Subcutaneous abdominal adipose tissue (tissue), 5 donors: ENCODE results near the gene CACNA1H.

Experiments
- H3K27ac ChIP-seq: one replicate; pipeline ENCODE4 v1.7.0; 2013; ENCODE audit warnings: low read depth, mild to moderate bottlenecking, inconsistent platforms, low read length, moderate library complexity
- H3K27me3 ChIP-seq, 5 donors: one replicate each; pipeline ENCODE4 v1.7.0; 2013; ENCODE audit warnings: low read length in 5 of 5, inconsistent platforms in 1 of 5; ENCODE audit not compliant: control insufficient read depth in 5 of 5, insufficient read depth in 4 of 5
- H3K36me3 ChIP-seq, 5 donors: one replicate each; pipeline ENCODE4 v1.7.0; 2013; ENCODE audit warnings: low read length in 5 of 5; ENCODE audit not compliant: control insufficient read depth in 5 of 5, insufficient read depth in 5 of 5
- H3K4me1 ChIP-seq, 5 donors: one replicate each; pipeline ENCODE4 v1.7.0; 2013; ENCODE audit warnings: low read length in 5 of 5, mild to moderate bottlenecking in 3 of 5, moderate library complexity in 1 of 5; ENCODE audit not compliant: control insufficient read depth in 5 of 5, insufficient read depth in 5 of 5
- H3K4me3 ChIP-seq, 5 donors: one replicate each; pipeline ENCODE4 v1.7.0; 2013; ENCODE audit warnings: low read length in 5 of 5, low read depth in 1 of 5
- H3K9ac ChIP-seq, 5 donors: one replicate each; pipeline ENCODE4 v1.7.0; 2013; ENCODE audit warnings: low read length in 5 of 5, mild to moderate bottlenecking in 4 of 5, moderate library complexity in 3 of 5
- H3K9me3 ChIP-seq, 5 donors: one replicate each; pipeline ENCODE4 v1.7.0; 2013; ENCODE audit warnings: low read length in 5 of 5; ENCODE audit not compliant: control insufficient read depth in 5 of 5
- donor health status: healthy.
- donor health status: healthy.
- donor health status: healthy.
- donor health status: healthy.
- donor health status: healthy.

The CACNA1H gene

GRCh38 chr16:1208239-1208830 lies 55.4 kb downstream of the CACNA1H start:
- no peak overlapping the region for H3K27ac ChIP-seq
- no peaks in the 10 kb centered on the region for H3K36me3 ChIP-seq
- no peak overlapping the region for H3K4me3 ChIP-seq
- H3K9me3 ChIP-seq, result no peaks in the 10 kb centered on the region
- H3K27me3 ChIP-seq, result peaks cover 0 to 9% (median 4%) of the 10 kb centered on the region in 5 donors
- no peak overlapping the region for H3K9ac ChIP-seq
- H3K4me1 ChIP-seq, result no peaks in the 10 kb centered on the region

DNA sequence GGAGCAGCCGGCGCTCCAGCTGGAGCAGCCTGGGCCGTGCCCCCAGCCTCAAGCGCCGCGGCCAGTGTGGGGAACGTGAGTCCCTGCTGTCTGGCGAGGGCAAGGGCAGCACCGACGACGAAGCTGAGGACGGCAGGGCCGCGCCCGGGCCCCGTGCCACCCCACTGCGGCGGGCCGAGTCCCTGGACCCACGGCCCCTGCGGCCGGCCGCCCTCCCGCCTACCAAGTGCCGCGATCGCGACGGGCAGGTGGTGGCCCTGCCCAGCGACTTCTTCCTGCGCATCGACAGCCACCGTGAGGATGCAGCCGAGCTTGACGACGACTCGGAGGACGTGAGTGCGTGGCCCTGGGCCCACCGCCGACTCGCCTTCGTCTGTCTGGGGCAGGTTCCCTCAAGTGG lies 56.2 kb downstream of the CACNA1H start:
- Histone ChIP-seq H3K9me3 (no peaks in the 10 kb centered on the region), H3K36me3 (no peaks in the 10 kb centered on the region), H3K4me1 (no peaks in the 10 kb centered on the region), H3K9ac (no peak overlapping the region), H3K27ac (no peak overlapping the region), H3K4me3 (no peak overlapping the region), H3K27me3 (peaks cover 0 to 9% (median 4%) of the 10 kb centered on the region in 5 donors)

DNA sequence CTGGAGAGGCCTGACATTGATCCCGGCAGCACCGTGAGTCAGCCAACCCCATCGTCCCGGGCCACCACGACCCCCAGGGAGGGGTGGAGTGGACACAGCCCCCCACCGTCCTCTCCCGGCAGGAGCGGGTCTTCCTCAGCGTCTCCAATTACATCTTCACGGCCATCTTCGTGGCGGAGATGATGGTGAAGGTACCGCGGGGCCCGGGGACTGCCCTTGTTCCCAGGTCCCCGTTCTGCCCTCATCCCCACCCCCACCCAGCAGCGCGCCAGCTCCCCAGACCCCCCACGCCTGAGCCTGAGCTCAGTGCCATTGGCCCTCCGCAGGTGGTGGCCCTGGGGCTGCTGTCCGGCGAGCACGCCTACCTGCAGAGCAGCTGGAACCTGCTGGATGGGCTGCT lies 57.6 kb downstream of the CACNA1H start:
- peaks cover 2 to 10% (median 4%) of the 10 kb centered on the region in 5 donors for H3K27me3 ChIP-seq
- H3K4me1 ChIP-seq, result no peaks in the 10 kb centered on the region
- H3K27ac ChIP-seq, result no peak overlapping the region
- no peak overlapping the region for H3K4me3 ChIP-seq
- H3K9ac ChIP-seq, result no peak overlapping the region
- no peaks in the 10 kb centered on the region for H3K9me3 ChIP-seq
- H3K36me3 ChIP-seq, result no peaks in the 10 kb centered on the region

GRCh38 chr16:1211451-1212268 lies 58.8 kb downstream of the CACNA1H start:
- H3K9ac ChIP-seq, result no peak overlapping the region
- no peaks in the 10 kb centered on the region for H3K4me1 ChIP-seq
- H3K27me3 ChIP-seq, result peaks cover 2 to 9% (median 4%) of the 10 kb centered on the region in 5 donors
- H3K36me3 ChIP-seq, result no peaks in the 10 kb centered on the region
- no peaks in the 10 kb centered on the region for H3K9me3 ChIP-seq
- H3K27ac ChIP-seq, result no peak overlapping the region
- no peak overlapping the region for H3K4me3 ChIP-seq

DNA sequence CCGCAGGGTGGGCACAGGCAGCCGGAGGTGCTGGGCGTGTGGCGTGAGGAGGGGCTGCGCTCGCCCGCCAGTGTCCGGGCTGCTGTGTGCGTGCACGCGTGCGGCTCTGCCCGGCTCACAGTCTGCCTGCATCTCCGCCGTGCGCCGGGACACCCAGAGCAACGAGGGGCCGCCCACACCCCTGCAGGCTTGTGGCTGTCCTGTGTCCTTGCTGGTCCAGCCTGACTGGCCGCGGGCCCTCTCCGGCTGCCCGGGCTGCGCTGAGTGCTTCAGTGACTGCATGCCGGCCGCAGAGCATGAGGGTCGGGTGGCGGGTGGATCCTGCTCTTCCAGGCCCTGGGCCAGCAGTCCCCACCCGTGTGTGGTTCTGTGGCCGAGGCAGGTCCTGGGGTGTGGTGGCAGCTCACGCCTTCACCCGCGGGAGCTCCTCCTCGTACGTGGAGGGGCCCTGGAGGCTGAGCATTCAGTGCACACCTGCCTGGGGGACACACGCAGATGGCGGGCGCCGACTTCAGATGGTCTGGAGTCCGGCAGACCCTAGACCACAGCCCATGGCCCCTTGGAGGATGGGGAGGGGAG lies 59.8 kb downstream of the CACNA1H start:
- H3K27ac ChIP-seq, result no peak overlapping the region
- H3K27me3 ChIP-seq, result peaks cover 1 to 10% (median 3%) of the 10 kb centered on the region in 5 donors

DNA sequence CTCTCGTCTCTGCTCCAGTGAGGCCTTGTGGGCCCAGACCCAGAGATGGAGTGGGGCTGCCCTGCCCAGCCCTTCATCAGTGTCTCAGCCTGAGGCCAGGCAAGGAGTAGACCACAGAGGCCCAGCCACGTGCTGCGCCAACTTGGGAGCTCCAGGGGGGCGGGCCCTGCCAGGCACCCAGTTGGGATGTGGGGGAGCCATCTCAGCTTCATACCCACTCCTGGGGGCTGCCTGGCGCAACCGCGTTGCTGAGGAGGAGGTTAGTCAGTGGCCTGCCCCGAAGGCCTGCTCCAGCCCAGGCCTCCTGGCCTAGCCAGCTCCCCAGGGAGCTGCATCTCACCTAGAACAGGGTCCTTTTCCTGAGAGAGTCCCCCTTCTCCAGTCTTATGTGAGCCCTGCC lies 60.3 kb downstream of the CACNA1H start:
- Histone ChIP-seq H3K9ac (no peak overlapping the region), H3K4me1 (no peaks in the 10 kb centered on the region), H3K36me3 (no peaks in the 10 kb centered on the region), H3K27ac (no peak overlapping the region), H3K4me3 (no peak overlapping the region), H3K9me3 (no peaks in the 10 kb centered on the region), H3K27me3 (peaks cover 0 to 12% (median 2%) of the 10 kb centered on the region in 5 donors)

More for the DNA sequence above, 59.8 kb downstream of the CACNA1H start:
- no peak overlapping the region for H3K9ac ChIP-seq
- H3K9me3 ChIP-seq, result no peaks in the 10 kb centered on the region
- H3K4me1 ChIP-seq, result no peaks in the 10 kb centered on the region
- no peaks in the 10 kb centered on the region for H3K36me3 ChIP-seq
- no peak overlapping the region for H3K4me3 ChIP-seq

DNA sequence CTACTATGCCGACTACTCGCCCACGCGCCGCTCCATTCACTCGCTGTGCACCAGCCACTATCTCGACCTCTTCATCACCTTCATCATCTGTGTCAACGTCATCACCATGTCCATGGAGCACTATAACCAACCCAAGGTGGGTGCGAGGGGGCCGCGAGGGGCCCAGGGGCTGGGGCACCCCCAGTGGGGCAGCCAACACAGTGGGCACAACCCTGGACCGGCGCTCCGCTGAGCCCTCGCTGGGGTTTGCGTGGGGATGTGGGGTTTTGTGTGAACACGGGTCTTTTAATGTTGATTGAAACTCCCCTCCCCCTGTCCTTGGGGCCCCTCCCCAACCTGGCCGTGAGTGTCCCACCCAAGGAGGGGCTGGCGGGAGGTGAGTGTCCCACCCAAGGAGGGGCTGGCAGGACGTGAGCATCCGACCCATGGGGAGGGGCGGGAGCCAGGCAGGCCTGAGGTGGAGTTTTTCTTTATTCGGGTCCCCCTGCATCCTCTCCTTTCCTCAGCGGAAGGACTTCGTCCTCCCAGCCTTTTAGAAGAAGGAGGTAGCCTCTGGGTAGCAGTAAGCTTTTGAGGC lies 61.0 kb downstream of the CACNA1H start:
- Histone ChIP-seq H3K36me3 (no peaks in the 10 kb centered on the region), H3K9ac (no peak overlapping the region), H3K4me1 (no peaks in the 10 kb centered on the region)

DNA sequence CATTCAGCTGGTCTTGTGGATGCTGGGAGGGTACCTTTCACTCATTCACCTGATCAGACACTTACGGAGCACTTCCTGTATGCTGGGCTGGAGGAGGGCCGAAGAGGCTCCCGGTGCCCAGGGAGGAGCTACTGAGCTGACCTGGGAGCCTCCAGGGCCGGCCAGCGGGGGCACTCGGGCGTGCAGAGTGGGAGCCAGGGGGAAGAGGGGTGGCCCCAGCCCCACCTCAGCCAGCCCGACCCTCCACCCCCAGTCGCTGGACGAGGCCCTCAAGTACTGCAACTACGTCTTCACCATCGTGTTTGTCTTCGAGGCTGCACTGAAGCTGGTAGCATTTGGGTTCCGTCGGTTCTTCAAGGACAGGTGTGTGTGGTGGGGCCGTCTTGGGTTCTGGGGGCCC lies 61.8 kb downstream of the CACNA1H start:
- Histone ChIP-seq H3K36me3 (no peaks in the 10 kb centered on the region), H3K27me3 (peaks cover 0 to 13% (median 2%) of the 10 kb centered on the region in 5 donors), H3K9ac (no peak overlapping the region), H3K9me3 (no peaks in the 10 kb centered on the region), H3K4me1 (no peaks in the 10 kb centered on the region), H3K4me3 (no peak overlapping the region), H3K27ac (no peak overlapping the region)

More for the DNA sequence above, 61.0 kb downstream of the CACNA1H start:
- Histone ChIP-seq H3K27me3 (peaks cover 0 to 13% (median 2%) of the 10 kb centered on the region in 5 donors), H3K9me3 (no peaks in the 10 kb centered on the region), H3K27ac (no peak overlapping the region), H3K4me3 (no peak overlapping the region)

DNA sequence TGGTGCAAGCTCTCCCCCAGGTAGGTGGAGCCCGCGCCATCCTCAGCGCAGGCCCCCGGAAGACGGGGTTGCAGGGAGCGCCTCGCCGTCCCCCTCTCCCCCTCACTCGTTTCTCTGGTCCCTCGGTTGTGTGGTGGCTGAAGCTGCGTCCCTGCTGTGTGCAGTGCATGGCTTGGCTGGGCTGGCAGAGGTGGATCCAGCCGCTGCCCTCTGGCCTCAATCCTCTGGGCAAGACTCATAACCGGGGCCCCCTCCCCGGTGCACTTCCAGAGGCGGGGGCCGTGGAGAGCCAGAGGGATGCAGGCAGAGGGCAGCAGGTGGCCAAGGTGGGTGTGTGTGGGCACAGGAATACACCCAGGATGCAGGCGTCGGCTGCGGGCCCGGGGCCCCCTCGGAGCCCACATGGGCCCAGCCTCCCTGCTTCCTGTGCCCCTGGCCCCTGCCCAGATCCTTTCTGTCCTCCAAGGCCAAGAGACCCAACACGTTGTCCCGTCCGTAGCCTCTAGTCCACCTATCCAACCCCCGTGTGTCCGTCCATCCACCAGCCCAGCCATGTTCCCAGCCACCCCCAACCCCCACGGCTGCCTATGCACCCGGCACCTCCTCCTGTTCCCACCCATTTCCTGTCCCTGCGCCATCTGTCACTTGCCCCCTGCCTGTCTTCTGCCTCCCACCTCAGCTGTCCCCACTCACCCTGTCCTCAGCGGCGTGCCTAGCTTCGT lies 62.8 kb downstream of the CACNA1H start:
- Histone ChIP-seq H3K4me1 (no peaks in the 10 kb centered on the region), H3K36me3 (no peaks in the 10 kb centered on the region), H3K27ac (no peak overlapping the region), H3K9ac (no peak overlapping the region), H3K4me3 (no peak overlapping the region), H3K9me3 (no peaks in the 10 kb centered on the region), H3K27me3 (peaks cover 0 to 13% (median 2%) of the 10 kb centered on the region in 5 donors)
